GM03348 (cell line): Measurements from ENCODE around the gene LPP.

ENCODE experiments used
- DNase-seq: peaks from one replicate; pipeline ENCODE4 v3.0.0; 2012; ENCODE audit warnings: low spot score

Gene LPP

DNA sequence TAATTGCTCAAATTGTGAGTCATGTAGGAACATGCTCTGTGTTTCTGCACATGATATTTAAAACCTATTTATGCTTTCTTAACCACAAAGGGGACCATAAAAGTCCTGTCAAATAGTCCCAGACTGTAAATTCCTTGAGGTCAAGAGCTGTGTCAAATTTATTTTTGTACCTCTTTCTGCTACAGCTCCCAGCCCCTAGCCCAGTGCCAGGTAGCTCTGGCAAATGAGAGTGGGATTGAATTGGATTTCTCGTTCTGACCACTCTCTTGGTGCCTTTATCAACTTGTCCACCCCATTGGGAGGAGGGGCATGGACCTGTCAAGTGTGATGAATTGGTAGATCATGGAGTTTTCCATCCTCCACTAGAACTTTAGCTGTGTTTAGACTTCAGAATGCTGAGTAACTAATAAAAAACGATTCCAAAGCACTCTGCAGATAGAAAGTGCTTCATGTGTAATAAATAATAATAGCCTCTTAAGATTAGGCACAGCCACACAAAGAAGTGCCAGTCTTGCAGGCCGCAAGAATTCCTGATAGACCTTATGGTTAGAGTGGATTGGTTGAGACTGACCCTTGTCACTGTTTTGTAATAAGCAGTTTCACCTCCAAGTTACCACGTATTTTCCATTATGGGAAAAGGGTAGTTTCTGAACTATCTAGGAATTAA, 120.4 kb downstream of the LPP start:
- DNase-seq, result no peak

GRCh38 chr3:188276375-188276774, 122.4 kb downstream of the LPP start:
- DNase-seq, result no peak

- no peak for DNase-seq
These were observed 124.9 kb downstream of the LPP start for GRCh38 chr3:188278717-188279324.

- no peak for DNase-seq
These were observed 125.8 kb downstream of the LPP start for GRCh38 chr3:188279502-188280335.

DNA sequence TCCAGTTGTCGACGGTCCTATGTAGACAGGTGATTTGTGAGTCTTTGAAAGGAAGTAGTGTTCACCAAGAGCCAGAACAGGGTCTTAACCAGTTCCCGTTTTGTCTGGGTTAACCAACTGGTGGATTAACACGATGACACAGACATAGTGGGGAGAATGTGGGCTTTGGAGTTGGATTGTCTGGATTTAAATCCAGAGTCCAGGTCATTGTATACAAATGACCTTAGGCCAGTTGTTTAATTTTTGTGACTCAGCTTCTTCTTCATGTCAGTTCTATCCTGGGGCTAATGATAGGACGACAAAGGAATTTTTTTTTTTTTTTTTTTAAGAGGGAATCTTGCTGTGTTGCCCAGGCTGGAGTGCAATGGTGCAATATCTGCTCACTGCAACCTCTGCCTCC, 126.7 kb downstream of the LPP start:
- no peak for DNase-seq

DNA sequence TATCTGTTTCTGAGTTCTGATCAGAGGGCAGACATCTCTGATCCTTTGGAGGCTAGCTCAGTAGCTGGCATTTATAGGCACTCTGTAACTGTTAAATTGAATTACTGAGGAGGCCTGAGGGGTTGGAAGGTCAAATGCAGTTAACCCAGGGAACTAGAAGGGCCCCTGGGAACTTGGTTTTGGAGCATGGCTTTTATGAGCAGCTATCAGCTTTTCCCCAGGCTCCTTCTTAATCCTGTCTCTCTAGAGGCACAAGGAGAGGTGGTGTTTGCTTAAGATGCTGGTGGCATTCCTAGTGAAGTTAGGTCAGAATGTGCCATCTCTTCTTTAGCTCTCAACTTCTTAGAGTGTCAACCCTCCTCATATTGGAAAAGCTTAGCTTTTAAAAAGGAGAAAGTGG, 128.9 kb downstream of the LPP start:
- no peak for DNase-seq

- no peak for DNase-seq
These were observed 129.4 kb downstream of the LPP start for GRCh38 chr3:188283347-188283746.

DNA sequence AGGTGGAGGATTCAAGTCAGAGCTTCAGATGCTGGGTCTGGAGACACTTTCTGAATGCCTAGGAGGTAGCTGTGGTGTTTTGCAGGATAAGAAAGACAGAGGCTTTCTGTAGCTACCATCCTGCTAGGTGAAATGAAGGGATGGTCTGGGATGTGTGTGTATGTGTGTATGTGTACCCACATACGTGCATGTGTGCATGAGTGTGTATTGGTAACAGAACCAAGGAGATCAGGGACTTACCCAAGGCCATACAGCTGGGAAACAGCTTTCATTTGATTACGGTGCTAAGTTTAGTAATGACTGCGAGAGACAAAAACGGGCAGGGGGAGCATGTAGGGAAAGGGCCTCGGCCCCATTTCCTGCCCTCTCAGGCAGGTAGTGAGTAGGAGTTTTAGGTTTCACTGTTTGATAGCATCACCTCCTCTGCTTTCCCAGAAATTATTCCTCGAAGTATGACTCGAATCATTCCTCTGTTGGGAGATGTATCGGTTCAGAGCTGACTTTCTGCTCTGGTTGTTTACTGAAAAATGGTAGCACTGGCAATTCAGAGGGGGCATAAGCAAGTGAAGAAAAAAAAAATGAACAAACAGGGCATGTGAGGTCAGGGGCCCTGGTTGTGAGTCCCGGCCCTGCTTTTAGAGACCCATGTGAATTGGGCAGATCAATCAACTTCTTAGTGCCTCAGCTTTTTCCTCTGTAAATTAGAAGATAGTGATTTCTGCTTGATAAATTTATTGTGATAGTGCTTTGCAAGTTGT, 130.7 kb downstream of the LPP start:
- no peak for DNase-seq

DNA sequence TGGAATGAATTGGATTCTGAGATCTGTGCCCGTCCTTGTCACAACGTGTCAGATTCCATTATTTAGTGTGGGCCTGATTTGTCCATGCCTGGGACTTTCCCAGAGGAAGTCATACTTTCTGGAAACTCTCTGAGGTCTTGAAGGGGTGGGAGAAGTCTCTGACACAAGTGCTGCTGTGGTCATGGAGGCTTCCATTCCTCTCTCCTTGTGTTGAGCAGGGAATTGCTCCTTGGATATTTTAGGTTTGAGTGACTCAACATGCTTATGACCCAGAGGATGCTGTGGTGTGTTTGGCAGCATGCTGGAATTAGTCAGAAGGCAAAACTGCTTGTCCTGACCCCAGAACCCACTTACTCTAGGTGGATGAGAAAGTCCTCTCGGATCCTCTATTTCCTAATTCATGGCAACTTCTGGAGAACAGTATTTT, 132.1 kb downstream of the LPP start:
- peak; percentile 90 for DNase-seq

- no peak for DNase-seq
These were observed 133.4 kb downstream of the LPP start for GRCh38 chr3:188287339-188287738.

DNA sequence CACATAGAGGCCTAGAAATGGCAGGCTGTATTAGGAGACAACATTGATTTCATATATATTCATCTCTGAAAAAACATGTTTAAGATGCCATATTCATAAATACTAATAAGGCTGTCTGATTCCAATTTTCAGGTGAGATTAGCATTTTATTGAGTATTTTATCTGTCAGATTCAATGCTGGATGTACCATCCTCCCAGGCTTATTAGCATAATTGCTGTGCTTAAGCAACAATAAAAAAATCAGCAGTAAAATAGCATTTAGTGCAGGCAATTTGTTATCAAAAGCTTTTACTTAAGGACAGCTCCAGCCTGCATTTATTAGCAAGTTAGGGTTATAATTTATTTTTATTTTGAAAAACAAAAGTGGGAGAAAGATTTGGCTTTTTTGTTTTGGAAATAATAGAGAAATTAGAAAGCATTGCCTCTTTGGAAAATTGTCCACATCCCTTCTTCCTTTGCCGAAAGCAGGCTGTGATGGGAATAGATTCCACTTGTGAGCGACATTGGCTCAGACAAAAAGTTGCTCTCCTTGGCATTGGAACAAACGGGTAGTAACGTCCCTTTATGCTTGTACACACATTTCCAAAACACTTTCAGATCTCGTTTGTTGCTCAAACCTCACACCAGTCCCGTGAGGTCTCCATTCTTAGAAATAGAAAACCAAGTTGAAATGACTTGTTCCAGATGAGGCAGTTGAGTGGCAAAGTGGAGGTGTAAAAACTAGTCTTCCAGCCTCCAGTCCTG, 134.0 kb downstream of the LPP start:
- no peak for DNase-seq

DNA sequence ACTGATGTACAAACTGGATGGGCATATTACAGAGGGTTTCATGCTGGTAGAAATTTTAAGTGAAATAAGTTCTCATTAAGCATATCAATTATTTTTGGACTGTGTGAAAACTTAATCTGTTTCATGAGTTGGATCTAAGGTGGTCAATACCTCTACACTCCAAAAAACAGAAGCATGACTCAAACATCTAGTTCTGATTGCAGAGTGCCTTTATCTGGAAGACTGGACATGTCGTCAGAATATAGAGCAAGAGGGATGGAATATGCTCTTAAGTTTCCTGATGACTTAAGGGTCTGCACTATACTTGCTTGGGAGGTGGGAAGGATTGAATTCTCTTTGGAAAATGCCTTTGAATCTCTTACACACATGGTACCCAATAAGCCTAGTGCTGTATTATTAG, 138.3 kb downstream of the LPP start:
- no peak for DNase-seq

GRCh38 chr3:188292827-188293226, 138.9 kb downstream of the LPP start:
- DNase-seq, result no peak

GRCh38 chr3:188294113-188294512, 140.2 kb downstream of the LPP start:
- no peak for DNase-seq

GRCh38 chr3:188294823-188295487, 141.0 kb downstream of the LPP start:
- peak; percentile 82 for DNase-seq

- no peak for DNase-seq
These were observed 141.9 kb downstream of the LPP start for GRCh38 chr3:188295876-188296275.

GRCh38 chr3:188296761-188297612, 143.0 kb downstream of the LPP start:
- peak; percentile 56 for DNase-seq

GRCh38 chr3:188298585-188298984, 144.6 kb downstream of the LPP start:
- no peak for DNase-seq

GRCh38 chr3:188299068-188299467, 145.1 kb downstream of the LPP start:
- DNase-seq, result no peak

DNA sequence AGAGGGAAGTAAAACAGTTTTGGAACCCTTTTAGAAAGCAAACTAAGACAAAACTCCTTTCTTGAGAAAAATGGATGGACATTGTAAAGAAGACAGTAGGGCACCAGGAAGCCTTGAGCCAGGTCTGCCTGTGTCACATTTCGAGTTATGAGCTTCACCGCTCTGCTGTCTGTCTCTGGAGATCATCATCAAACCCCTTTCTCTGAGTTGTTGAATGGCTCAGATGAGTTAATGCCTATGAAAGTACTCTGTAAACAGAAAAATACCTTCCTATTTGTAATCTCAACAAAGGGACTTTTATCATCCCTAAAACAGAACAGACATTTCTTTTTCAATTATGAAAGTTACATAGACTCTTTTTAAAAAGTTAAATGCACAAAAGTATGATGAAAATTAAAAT, 145.8 kb downstream of the LPP start:
- no peak for DNase-seq
